HG02981 (cell line): ENCODE data around the gene ARMC8.

ENCODE experiments used
- ATAC-seq: cut with Tn5 transposase; IDR thresholded peaks from one replicate; pipeline ENCODE4 v1.9.1; 2021; ENCODE audit warnings: mild to moderate bottlenecking, moderate library complexity; ENCODE audit not compliant: unreplicated experiment

The ARMC8 gene

DNA sequence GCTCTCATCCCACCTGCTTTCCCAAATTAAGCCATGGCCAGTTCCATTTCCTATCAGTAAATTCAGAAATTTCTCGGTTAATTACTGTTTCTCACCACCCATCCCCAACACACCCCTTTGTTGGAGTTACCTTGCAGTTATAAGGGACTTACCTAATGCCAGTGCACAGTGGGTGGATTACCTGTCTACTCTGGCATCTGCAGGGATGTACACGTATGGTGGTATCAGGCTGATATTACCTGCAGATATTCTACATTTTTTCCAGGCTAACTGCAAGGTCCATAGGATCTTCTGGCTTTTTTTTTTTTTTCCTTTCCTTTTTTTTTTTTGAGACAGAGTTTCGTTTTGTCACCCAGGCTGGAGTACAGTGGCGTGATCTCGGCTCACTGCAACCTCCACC lies 153.4 kb downstream of the ARMC8 start:
- ATAC-seq, result no peak

DNA sequence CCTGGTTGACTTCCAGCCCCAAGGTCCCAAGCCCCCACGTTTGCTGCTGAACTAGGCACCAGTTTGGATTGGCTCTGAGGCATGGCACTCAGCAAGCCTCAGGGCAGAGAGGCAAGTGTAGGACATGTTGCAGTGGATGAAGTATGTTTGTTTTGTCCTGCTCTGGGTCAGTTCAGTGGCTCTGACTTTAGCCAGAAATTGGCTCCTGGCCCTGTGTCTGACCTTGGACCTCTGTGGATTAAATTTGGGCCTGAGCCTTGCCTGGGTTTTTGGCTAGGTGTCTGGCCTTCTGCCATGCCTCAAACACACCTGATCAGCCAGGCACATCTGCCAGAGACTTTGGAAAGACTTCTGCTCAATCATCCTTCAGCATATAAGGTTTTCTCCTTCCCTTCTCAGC lies 157.7 kb downstream of the ARMC8 start:
- ATAC-seq, result no peak
